Testis (tissue), 2 donors: ENCODE measurements around the gene NTN4.

Source experiments
- POLR2A ChIP-seq: fragments of 450-650 bp; IDR thresholded peaks from one replicate; pipeline ENCODE4 v1.6.1; 2017; ENCODE audit warnings: antibody characterized with exemption, mild to moderate bottlenecking, moderate library complexity
- TF ChIP-seq, protein P1 (sequence below), 3 experiments: fragments of 450-650 bp in 2 of 3; fragments of 200-600 bp in 1 of 3; sonication (generic) in 1 of 3; IDR thresholded peaks; one replicate each; pipeline ENCODE4 v1.5.1; 2016 to 2019; ENCODE audit warnings: antibody characterized with exemption in 3 of 3, mild to moderate bottlenecking in 2 of 3, moderate library complexity in 1 of 3

DNA sequence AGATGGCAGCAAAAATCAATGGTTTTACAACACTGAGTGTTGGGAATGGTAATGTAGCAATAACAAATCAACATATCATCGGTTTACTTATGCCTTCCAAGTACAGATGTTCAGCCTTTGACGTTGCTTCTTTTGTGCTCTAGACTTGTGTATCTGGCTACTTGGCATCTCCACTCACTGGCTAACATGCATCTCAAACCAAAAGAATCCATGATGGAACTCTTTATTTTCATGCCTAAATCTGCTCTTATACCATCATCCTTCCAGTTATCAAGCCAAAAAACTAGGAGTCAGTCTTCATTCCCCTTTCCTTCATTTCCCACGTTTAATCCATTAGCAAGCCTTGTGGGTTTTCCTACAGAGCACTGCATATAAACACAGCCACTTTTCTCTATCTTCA, 150.0 kb downstream of the NTN4 start:
- TF ChIP-seq, protein P1, sequence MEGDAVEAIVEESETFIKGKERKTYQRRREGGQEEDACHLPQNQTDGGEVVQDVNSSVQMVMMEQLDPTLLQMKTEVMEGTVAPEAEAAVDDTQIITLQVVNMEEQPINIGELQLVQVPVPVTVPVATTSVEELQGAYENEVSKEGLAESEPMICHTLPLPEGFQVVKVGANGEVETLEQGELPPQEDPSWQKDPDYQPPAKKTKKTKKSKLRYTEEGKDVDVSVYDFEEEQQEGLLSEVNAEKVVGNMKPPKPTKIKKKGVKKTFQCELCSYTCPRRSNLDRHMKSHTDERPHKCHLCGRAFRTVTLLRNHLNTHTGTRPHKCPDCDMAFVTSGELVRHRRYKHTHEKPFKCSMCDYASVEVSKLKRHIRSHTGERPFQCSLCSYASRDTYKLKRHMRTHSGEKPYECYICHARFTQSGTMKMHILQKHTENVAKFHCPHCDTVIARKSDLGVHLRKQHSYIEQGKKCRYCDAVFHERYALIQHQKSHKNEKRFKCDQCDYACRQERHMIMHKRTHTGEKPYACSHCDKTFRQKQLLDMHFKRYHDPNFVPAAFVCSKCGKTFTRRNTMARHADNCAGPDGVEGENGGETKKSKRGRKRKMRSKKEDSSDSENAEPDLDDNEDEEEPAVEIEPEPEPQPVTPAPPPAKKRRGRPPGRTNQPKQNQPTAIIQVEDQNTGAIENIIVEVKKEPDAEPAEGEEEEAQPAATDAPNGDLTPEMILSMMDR (IDR thresholded peaks at IDR 0.05), result no peak
- no peak for TF ChIP-seq POLR2A
